Measurements from ENCODE around the gene RNU4-1. TPM values are rescaled to one million over a fixed set of nuclear protein-coding genes. Genes with fewer than 3 reads are reported as not detected.

The RNU4-1 gene
- polyA plus RNA-seq, 1 experiment = not detected

GRCh38 chr12:120328228-120328627 is 35.2 kb upstream of the RNU4-1 start:
- Histone ChIP-seq H3K27me3 (ENCODE audit: control insufficient read depth, insufficient read depth, low read length) (peaks cover 25% of the 10 kb centered on the region), H3K9me3 (ENCODE audit: control insufficient read depth, insufficient read depth, low read length) (no peaks in the 10 kb centered on the region), H3K27ac (ENCODE audit: low read depth, low read length) (no peak overlapping the region), H3K4me3 (ENCODE audit: low read depth, low read length) (no peak overlapping the region)
- no peak for TF ChIP-seq CTCF (IDR thresholded peaks at IDR 0.05; ENCODE audit: low read depth, low read length)
- DNase-seq (ENCODE audit: low read depth, low spot score) = no peak
- POLR2A ChIA-PET = no interaction called here
- CTCF ChIA-PET = interaction anchor here (0.8 to 0.9 kb wide), 2 partner anchors 26 to 102 kb away, joined by 3 to 4 read pairs; partner anchors contain the start of gene SIRT4

DNA sequence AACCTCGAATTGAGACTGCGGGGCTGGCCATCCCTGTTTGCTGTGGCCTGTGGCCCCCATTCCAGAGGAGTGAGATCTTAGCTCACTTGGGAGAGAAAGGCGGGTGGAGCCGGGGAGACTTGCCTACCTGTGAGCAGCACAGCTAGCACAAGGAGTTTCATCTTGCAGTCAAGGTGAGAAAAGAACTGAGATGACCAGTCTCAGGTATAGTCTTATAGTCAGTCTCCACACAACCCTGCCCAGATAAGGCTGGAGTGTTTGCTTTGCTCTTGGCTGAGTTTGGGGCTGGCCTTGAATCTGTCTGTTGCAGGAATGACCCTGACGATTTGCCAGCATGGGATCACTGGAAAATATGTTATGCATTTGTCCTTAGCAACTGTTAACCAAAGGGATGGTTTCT is 34.6 kb upstream of the RNU4-1 start, which contains the start of gene PLA2G1B:
Gene PLA2G1B, minus strand, starts transcription at position 187 of the 400 bp plus-strand sequence. Its CDS starts 26 bp downstream, at position 161.
- H3K4me3 ChIP-seq (ENCODE audit: low read depth, low read length) = no peak within 1 kb of the TSS
- CTCF ChIA-PET = interaction anchor here (0.8 to 1.9 kb wide), 2 partner anchors 11 to 102 kb away, joined by 4 to 11 read pairs; no protein-coding TSS in a partner anchor
- no peaks in the 10 kb centered on the region for H3K9me3 ChIP-seq (ENCODE audit: control insufficient read depth, insufficient read depth, low read length)
- no peak for DNase-seq (ENCODE audit: low read depth, low spot score)
- POLR2A ChIA-PET = no interaction called here
- no peak for TF ChIP-seq CTCF (IDR thresholded peaks at IDR 0.05; ENCODE audit: low read depth, low read length)
- peaks cover 22% of the 10 kb centered on the region for H3K27me3 ChIP-seq (ENCODE audit: control insufficient read depth, insufficient read depth, low read length)
- no peak within 1 kb of the TSS for H3K27ac ChIP-seq (ENCODE audit: low read depth, low read length)

DNA sequence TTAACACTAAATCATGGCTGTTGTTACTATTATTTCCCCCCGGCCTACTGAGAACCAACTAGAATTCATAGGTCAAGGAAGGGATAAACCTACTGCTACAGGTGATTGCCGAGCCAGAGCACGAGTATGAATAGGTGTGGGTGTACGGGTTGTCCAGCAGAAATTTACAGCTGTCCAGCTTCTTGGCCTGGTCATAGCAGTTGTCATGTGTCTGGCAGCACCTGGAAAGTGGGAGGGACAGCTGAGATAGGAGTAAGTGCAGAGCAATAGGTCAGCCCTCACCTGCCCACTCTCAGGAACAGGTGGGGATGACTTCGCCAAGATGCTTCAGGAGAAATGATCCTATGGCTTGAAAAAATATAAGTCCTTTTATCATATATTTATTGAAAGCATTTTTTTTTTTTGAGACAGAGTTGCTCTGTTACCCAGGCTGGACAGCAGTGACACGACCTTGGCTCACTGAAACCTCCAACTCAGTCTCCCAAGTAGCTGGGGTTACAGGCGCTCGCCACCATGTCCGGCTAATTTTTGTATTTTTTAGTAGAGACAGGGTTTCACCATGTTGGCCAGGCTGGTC is 31.9 kb upstream of the RNU4-1 start:
- Histone ChIP-seq H3K4me3 (ENCODE audit: low read depth, low read length) (no peak overlapping the region), H3K27me3 (ENCODE audit: control insufficient read depth, insufficient read depth, low read length) (peaks cover 27% of the 10 kb centered on the region), H3K9me3 (ENCODE audit: control insufficient read depth, insufficient read depth, low read length) (no peaks in the 10 kb centered on the region), H3K27ac (ENCODE audit: low read depth, low read length) (no peak overlapping the region)
- ChIA-PET CTCF (interaction anchor here (1.0 to 6.0 kb wide), 3 partner anchors 23 to 106 kb away, joined by 4 to 17 read pairs (median 7); partner anchors contain the start of gene SIRT4), POLR2A (no interaction called here)
- no peak for DNase-seq (ENCODE audit: low read depth, low spot score)
- no peak for TF ChIP-seq CTCF (IDR thresholded peaks at IDR 0.05; ENCODE audit: low read depth, low read length)

GRCh38 chr12:120323772-120324171 is 30.7 kb upstream of the RNU4-1 start:
- Histone ChIP-seq H3K27ac (ENCODE audit: low read depth, low read length) (no peak overlapping the region), H3K4me3 (ENCODE audit: low read depth, low read length) (no peak overlapping the region), H3K27me3 (ENCODE audit: control insufficient read depth, insufficient read depth, low read length) (peaks cover 24% of the 10 kb centered on the region), H3K9me3 (ENCODE audit: control insufficient read depth, insufficient read depth, low read length) (no peaks in the 10 kb centered on the region)
- no peak for TF ChIP-seq CTCF (IDR thresholded peaks at IDR 0.05; ENCODE audit: low read depth, low read length)
- POLR2A ChIA-PET = no interaction called here
- CTCF ChIA-PET = interaction anchor here (6.0 kb wide), 1 partner anchor 22 kb away, joined by 17 read pairs; the partner anchor contains the start of gene SIRT4
- no peak for DNase-seq (ENCODE audit: low read depth, low spot score)
